Type B pancreatic cell (in vitro differentiated cells): ENCODE data around the gene TSC1. TPM values are rescaled to one million over a fixed set of nuclear protein-coding genes. Genes with fewer than 3 reads are reported as not detected.

Experiments used
- DNase-seq: peaks from one replicate; pipeline ENCODE4 v3.0.0; 2021; ENCODE audit warnings: mixed read lengths; ENCODE audit not compliant: unreplicated experiment; ENCODE audit errors: extremely low spot score
- H3K27ac Mint-ChIP-seq: 2 replicates; pipeline ENCODE4 v1.8.0; 2021; ENCODE audit warnings: mild to moderate bottlenecking, mixed read lengths
- H3K27me3 Mint-ChIP-seq: 2 replicates; pipeline ENCODE4 v1.8.0; 2021; ENCODE audit warnings: mixed read lengths
- H3K36me3 Mint-ChIP-seq: 2 replicates; pipeline ENCODE4 v1.8.0; 2021; ENCODE audit warnings: mixed read lengths
- H3K4me1 Mint-ChIP-seq: one replicate; pipeline ENCODE4 v1.8.0; 2021; ENCODE audit warnings: mixed read lengths; ENCODE audit not compliant: unreplicated experiment
- H3K4me3 Mint-ChIP-seq: 2 replicates; pipeline ENCODE4 v1.8.0; 2021; ENCODE audit warnings: mild to moderate bottlenecking, mixed read lengths
- H3K9me3 Mint-ChIP-seq: 2 replicates; pipeline ENCODE4 v1.8.0; 2021; ENCODE audit warnings: mixed read lengths
- CTCF ChIP-seq: fragments of 200-600 bp; sonication (generic); conservative IDR thresholded peaks from 2 replicates; pipeline ENCODE4 v1.5.0; 2021; ENCODE audit warnings: antibody characterized with exemption, mild to moderate bottlenecking
- total RNA-seq: library from RNA; stranded (reverse); gene quantifications from 2 replicates; pipeline ENCODE4 v1.2.1, GENCODE V29; 2021; ENCODE audit warnings: low replicate concordance

Gene TSC1
- total RNA-seq, 1 donor from 2014 or later: 58.9 TPM

- H3K27me3 Mint-ChIP-seq: no peaks in the 10 kb centered on the region
- no peak for DNase-seq
- H3K4me1 Mint-ChIP-seq: peaks cover 31% of the 10 kb centered on the region
- no peaks in the 10 kb centered on the region for H3K36me3 Mint-ChIP-seq
- H3K4me3 Mint-ChIP-seq: peak overlapping the region; percentile 99
- TF ChIP-seq CTCF: no peak
- H3K9me3 Mint-ChIP-seq: no peaks in the 10 kb centered on the region
- H3K27ac Mint-ChIP-seq: peak overlapping the region; percentile 95
These were observed 644 bp downstream of the TSC1 start for GRCh38 chr9:132943651-132944293.

GRCh38 chr9:132942541-132943182, 1.8 kb downstream of the TSC1 start:
- H3K9me3 Mint-ChIP-seq: no peaks in the 10 kb centered on the region

GRCh38 chr9:132939169-132939568, 5.2 kb downstream of the TSC1 start:
- Mint-ChIP-seq H3K4me3 (no peak overlapping the region), H3K36me3 (no peaks in the 10 kb centered on the region)

More at GRCh38 chr9:132942541-132943182, 1.8 kb downstream of the TSC1 start:
- DNase-seq: no peak
- Mint-ChIP-seq H3K27me3 (no peaks in the 10 kb centered on the region), H3K4me1 (peaks cover 31% of the 10 kb centered on the region), H3K27ac (peak overlapping the region; percentile 22), H3K36me3 (no peaks in the 10 kb centered on the region), H3K4me3 (peak overlapping the region; percentile 99)
- TF ChIP-seq CTCF: no peak

GRCh38 chr9:132937463-132937901, 6.9 kb downstream of the TSC1 start:
- no peak overlapping the region for H3K4me3 Mint-ChIP-seq
- H3K36me3 Mint-ChIP-seq: peaks cover 4% of the 10 kb centered on the region
- TF ChIP-seq CTCF: no peak
- no peak overlapping the region for H3K27ac Mint-ChIP-seq
- H3K9me3 Mint-ChIP-seq: no peaks in the 10 kb centered on the region
- no peak for DNase-seq
- no peaks in the 10 kb centered on the region for H3K27me3 Mint-ChIP-seq
- peaks cover 8% of the 10 kb centered on the region for H3K4me1 Mint-ChIP-seq

More at GRCh38 chr9:132939169-132939568, 5.2 kb downstream of the TSC1 start:
- H3K4me1 Mint-ChIP-seq: peaks cover 18% of the 10 kb centered on the region
- DNase-seq: no peak
- no peaks in the 10 kb centered on the region for H3K27me3 Mint-ChIP-seq
- no peak for TF ChIP-seq CTCF
- no peaks in the 10 kb centered on the region for H3K9me3 Mint-ChIP-seq
- H3K27ac Mint-ChIP-seq: no peak overlapping the region

GRCh38 chr9:132935026-132935425, 9.4 kb downstream of the TSC1 start:
- Mint-ChIP-seq H3K27me3 (no peaks in the 10 kb centered on the region), H3K4me1 (peaks cover 4% of the 10 kb centered on the region), H3K4me3 (no peak overlapping the region), H3K27ac (no peak overlapping the region), H3K9me3 (no peaks in the 10 kb centered on the region), H3K36me3 (peaks cover 10% of the 10 kb centered on the region)
- DNase-seq: no peak
- TF ChIP-seq CTCF: no peak
